ENCODE data around the gene MEGF10.

DNA sequence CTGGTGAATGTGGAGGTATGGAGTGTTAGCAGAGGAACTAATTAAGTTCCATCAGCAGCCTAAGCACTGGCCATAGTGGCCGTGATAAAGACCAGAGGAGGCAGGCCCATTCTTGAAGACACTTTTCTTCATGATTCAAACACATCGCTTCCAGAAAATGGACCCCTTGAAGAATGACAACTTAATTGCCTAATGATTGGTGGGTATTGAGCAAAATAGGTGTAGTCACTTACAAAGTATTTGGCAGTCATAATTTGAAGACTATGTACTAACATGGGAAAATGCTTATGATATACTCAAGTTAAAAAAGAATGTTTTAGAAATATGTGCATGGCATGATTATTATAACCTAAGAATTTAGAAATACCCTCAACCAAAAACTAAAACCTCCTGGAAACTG lies 44.8 kb downstream of the MEGF10 start:
- TF ChIP-seq POLR2A (IDR thresholded peaks at IDR 0.05), result no peak
- TF ChIP-seq, protein P1, sequence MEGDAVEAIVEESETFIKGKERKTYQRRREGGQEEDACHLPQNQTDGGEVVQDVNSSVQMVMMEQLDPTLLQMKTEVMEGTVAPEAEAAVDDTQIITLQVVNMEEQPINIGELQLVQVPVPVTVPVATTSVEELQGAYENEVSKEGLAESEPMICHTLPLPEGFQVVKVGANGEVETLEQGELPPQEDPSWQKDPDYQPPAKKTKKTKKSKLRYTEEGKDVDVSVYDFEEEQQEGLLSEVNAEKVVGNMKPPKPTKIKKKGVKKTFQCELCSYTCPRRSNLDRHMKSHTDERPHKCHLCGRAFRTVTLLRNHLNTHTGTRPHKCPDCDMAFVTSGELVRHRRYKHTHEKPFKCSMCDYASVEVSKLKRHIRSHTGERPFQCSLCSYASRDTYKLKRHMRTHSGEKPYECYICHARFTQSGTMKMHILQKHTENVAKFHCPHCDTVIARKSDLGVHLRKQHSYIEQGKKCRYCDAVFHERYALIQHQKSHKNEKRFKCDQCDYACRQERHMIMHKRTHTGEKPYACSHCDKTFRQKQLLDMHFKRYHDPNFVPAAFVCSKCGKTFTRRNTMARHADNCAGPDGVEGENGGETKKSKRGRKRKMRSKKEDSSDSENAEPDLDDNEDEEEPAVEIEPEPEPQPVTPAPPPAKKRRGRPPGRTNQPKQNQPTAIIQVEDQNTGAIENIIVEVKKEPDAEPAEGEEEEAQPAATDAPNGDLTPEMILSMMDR (IDR thresholded peaks at IDR 0.05), result no peak

Measured in gastroesophageal sphincter (tissue), 3 donors.